Ovary (tissue), 9 donors: ENCODE results near the gene ADAMTS10. TPM values are rescaled to one million over a fixed set of nuclear protein-coding genes. Genes with fewer than 3 reads are reported as not detected.
"Not testable (repeated sequence)": the region's sequence is repeated elsewhere in the genome, so short reads cannot be mapped to it uniquely, and the experiment has no call there.

Source experiments
- DNase-seq, 5 donors: peaks; one replicate each; pipeline ENCODE4 v3.0.0-alpha.2; 2019 to 2020
- H3K27ac ChIP-seq, 2 donors: fragments of 200-600 bp; one replicate each; pipeline versions ENCODE4 v1.5.1 to v1.8.0; 2019 to 2022
- H3K27me3 ChIP-seq: fragments of 200-600 bp; one replicate; pipeline ENCODE4 v1.8.0; 2022
- H3K36me3 ChIP-seq: fragments of 200-600 bp; sonication (generic); one replicate; pipeline ENCODE4 v1.5.1; 2019
- H3K4me1 ChIP-seq: one replicate; pipeline ENCODE4 v1.8.1; 2013; ENCODE audit warnings: mild to moderate bottlenecking, moderate library complexity; ENCODE audit not compliant: insufficient read depth
- H3K4me3 ChIP-seq: fragments of 200-600 bp; sonication (generic); one replicate; pipeline ENCODE4 v1.5.1; 2017
- H3K9me3 ChIP-seq, 2 donors: fragments of 200-600 bp in 1 of 2; sonication (generic) in 1 of 2; one replicate each; pipeline versions ENCODE4 v1.5.1 to v1.8.1; 2013 to 2019; ENCODE audit warnings: mild to moderate bottlenecking in 1 of 2, moderate library complexity in 1 of 2
- CTCF ChIP-seq, 3 donors: fragments of 450-650 bp in 2 of 3; fragments of 200-600 bp in 1 of 3; IDR thresholded peaks; one replicate each; pipeline versions ENCODE4 v1.5.1 to v1.8.0; 2016 to 2022; ENCODE audit warnings: antibody characterized with exemption in 3 of 3, mild to moderate bottlenecking in 1 of 3
- EP300 ChIP-seq: sonication (generic); formaldehyde crosslinking; IDR thresholded peaks from one replicate; pipeline ENCODE4 v1.6.1; 2017; ENCODE audit warnings: antibody characterized with exemption
- POLR2A ChIP-seq: fragments of 450-650 bp; IDR thresholded peaks from one replicate; pipeline ENCODE4 v1.6.1; 2017; ENCODE audit warnings: antibody characterized with exemption, mild to moderate bottlenecking, moderate library complexity
- WGBS, 3 donors: extraction: QIAGEN DNeasy Blood & Tissue Kit in 1 of 3; methylation state at CpG; one replicate each; pipeline versions ENCODE4 v1.1.5 to v1.1.7; 2013 to 2017; 5-methylcytosine and 5-hydroxymethylcytosine counted together
- intact Hi-C, 4 donors: fragments of 100-400 bp; cut with DNase I; formaldehyde crosslinking; loops; one replicate each; pipeline versions ENCODE4 v1.11.0 to v1.15.1; 2022 to 2023
- polyA plus RNA-seq, 2 donors: library from polyadenylated mRNA; stranded (reverse); fragments of 200-250 nt in 1 of 2; fragments of 350-450 nt in 1 of 2; fragmentation: Illumina TruSeq in 1 of 2; extraction: RNeasy Lipid Tissue Mini Kit (QIAGEN cat#74804) in 1 of 2; gene quantifications; one replicate each; pipeline ENCODE4 v1.2.3, GENCODE V29; 2013 to 2014
- total RNA-seq, 7 donors: library from RNA; depleted of rRNA in 2 of 7; stranded (reverse); fragments of >200 nt in 2 of 7; fragmentation: NEBNext Ultra II Directional in 3 of 7; extraction: Animal tissue kit (Norgen Biotek cat#: 25700) in 3 of 7; gene quantifications; one replicate each; pipeline versions ENCODE4 v1.1.0 to v1.2.4, GENCODE V29; 2016 to 2023
- donor health status: DM: no; HTN: no; CAD: no; lungs with moderate emphysema.
- donor health status: DM: no; HTN: no; CAD: no.
- donor health status: Bipolar disorder and iron deficiency.
- donor health status: DM: yes; HTN: yes; CAD: no.
- donor health status: DM: no; HTN: no; CAD: no.
- donor health status: DM: yes; HTN: yes; CAD: no.

The ADAMTS10 gene
- total and polyA plus RNA-seq, 9 donors, result 6.2 to 49.3 (median 37.4) TPM

DNA sequence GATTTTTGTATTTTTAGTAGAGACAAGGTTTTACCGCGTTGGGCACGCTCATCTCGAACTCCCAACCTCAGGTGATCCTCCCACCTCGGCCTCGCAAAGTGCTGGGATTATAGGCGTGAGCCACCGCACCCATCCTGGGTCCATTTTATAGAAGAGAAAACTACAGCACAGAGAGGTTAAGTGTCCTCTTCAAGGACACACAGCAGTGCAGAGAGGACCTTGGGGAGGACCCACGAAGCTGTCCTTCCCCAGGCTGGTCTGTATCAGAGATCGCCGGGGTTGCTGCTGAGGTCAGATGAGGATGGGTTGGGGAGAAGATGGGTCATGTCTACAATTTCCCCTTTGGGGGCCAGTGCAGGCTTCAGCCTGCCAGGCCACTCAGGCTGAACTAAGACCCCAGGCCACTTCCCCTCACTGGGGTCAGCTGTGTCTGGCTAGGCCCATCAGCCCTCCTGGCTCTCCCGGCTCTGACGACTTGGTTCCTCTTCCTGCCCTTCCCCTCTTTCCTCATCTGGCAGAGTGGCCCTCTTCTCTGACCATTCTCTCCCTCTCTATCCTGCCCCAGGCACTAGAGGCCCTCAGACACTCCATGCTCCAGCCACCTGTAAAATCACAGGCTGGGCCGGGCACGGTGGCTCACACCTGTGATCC is 42.9 kb downstream of the ADAMTS10 start:
- no peak for TF ChIP-seq CTCF (IDR thresholded peaks at IDR 0.05)
- TF ChIP-seq EP300, result no peak
- TF ChIP-seq POLR2A, result no peak
- H3K27ac ChIP-seq, result no peak overlapping the region
- 86 to 93% (median 91%) methylated on average over 15 of the region's 15 CpGs for WGBS, 3 donors
- no peaks in the 10 kb centered on the region for H3K9me3 ChIP-seq
- no peaks in the 10 kb centered on the region for H3K36me3 ChIP-seq
- H3K27me3 ChIP-seq, result no peaks in the 10 kb centered on the region
- intact Hi-C loops, result no loop called here
- no peak overlapping the region for H3K4me3 ChIP-seq
- no peak for DNase-seq
- H3K4me1 ChIP-seq, result no peaks in the 10 kb centered on the region

GRCh38 chr19:8566855-8567254 is 43.7 kb downstream of the ADAMTS10 start:
- Histone ChIP-seq H3K4me3 (no peak overlapping the region), H3K4me1 (no peaks in the 10 kb centered on the region), H3K27ac (no peak overlapping the region), H3K36me3 (no peaks in the 10 kb centered on the region), H3K27me3 (no peaks in the 10 kb centered on the region), H3K9me3 (no peaks in the 10 kb centered on the region)
- 77 to 88% (median 86%) methylated on average over 7 of the region's 7 CpGs for WGBS, 3 donors
- no peak for DNase-seq
- TF ChIP-seq CTCF (IDR thresholded peaks at IDR 0.05) (no peak), EP300 (no peak), POLR2A (no peak)
- intact Hi-C loops, result no loop called here

DNA sequence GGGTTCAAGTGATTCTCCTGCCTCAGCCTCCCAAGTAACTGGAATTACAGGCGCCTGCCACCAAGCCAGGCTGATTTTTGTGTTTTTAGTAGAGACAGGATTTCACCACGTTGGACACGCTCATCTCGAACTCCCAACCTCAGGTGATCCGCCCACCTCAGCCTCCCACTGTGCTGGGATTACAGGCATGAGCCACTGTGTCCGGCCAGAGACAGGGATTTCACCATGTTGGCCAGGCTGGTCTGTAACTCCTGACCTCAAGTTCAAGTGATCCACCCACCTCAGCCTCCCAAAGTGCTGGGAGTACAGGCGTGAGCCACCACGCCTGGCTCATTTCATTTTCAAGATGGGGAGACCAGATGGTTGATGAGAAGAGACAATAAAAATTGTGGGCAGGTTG is 45.6 kb downstream of the ADAMTS10 start:
- H3K4me1 ChIP-seq, H3K36me3 ChIP-seq, H3K9me3 ChIP-seq, H3K4me3 ChIP-seq, DNase-seq, intact Hi-C loops, H3K27me3 ChIP-seq, H3K27ac ChIP-seq: not testable (repeated sequence)
- 87 to 92% (median 89%) methylated on average over 8 of the region's 8 CpGs for WGBS, 3 donors

- DNase-seq, result no peak
- H3K4me1 ChIP-seq, result no peaks in the 10 kb centered on the region
- H3K4me3 ChIP-seq, result no peak overlapping the region
- intact Hi-C loops, result no loop called here
- no peaks in the 10 kb centered on the region for H3K27me3 ChIP-seq
- H3K9me3 ChIP-seq, result no peaks in the 10 kb centered on the region
- no peak overlapping the region for H3K27ac ChIP-seq
- no peak for TF ChIP-seq CTCF (IDR thresholded peaks at IDR 0.05)
- no peak for TF ChIP-seq EP300
- no peak for TF ChIP-seq POLR2A
- WGBS, 3 donors, result 65 to 73% (median 67%) methylated on average over 2 of the region's 2 CpGs
- no peaks in the 10 kb centered on the region for H3K36me3 ChIP-seq
These were observed 49.3 kb downstream of the ADAMTS10 start for GRCh38 chr19:8561075-8561764.

DNA sequence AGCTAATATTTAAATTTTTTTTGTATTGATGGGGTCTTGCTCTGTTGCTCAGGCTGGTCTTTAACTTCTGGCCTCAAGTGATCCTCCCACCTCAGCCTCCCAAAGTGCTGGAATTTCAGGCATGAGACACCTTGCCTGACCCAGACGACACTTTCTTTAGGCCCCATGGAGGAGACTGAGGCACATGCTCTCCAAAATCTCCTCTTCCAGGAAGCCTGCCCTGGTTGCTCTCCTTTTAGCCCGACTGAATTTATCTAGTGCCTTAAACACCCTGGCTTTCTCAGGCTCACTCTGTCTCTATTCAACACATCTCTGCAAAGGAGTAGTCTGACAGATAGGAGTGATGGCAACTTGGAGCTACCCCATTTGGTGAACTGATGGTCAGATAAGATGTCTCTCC is 52.2 kb downstream of the ADAMTS10 start:
- Histone ChIP-seq H3K27ac (no peak overlapping the region), H3K27me3 (no peaks in the 10 kb centered on the region), H3K36me3 (no peaks in the 10 kb centered on the region), H3K9me3 (no peaks in the 10 kb centered on the region), H3K4me1 (no peaks in the 10 kb centered on the region), H3K4me3 (no peak overlapping the region)
- WGBS, 3 donors, result 63 to 72% (median 68%) methylated on average over 2 of the region's 2 CpGs
- DNase-seq, result no peak
- intact Hi-C loops, result no loop called here
- no peak for TF ChIP-seq CTCF (IDR thresholded peaks at IDR 0.05)
- TF ChIP-seq EP300, result no peak
- no peak for TF ChIP-seq POLR2A
